IPS-20b (cell line): ENCODE data around the gene MRPS17.

Experiments used
- H3K27ac ChIP-seq: one replicate; pipeline ENCODE4 v1.5.1; 2013; ENCODE audit warnings: low read length
- H3K27me3 ChIP-seq: 2 replicates; pipeline ENCODE4 v1.6.1; 2013; ENCODE audit warnings: mild to moderate bottlenecking, low read length, inconsistent platforms; ENCODE audit not compliant: insufficient read depth
- H3K36me3 ChIP-seq: 2 replicates; pipeline ENCODE4 v1.6.1; 2013; ENCODE audit warnings: low read depth, mild to moderate bottlenecking, inconsistent platforms, low read length, moderate library complexity; ENCODE audit not compliant: insufficient read depth
- H3K4me1 ChIP-seq: 2 replicates; pipeline ENCODE4 v1.6.1; 2013; ENCODE audit warnings: mild to moderate bottlenecking, control low read depth, inconsistent platforms, low read length, moderate library complexity; ENCODE audit not compliant: insufficient read depth
- H3K4me3 ChIP-seq: 2 replicates; pipeline ENCODE4 v1.5.1; 2013; ENCODE audit warnings: mild to moderate bottlenecking, low read length, inconsistent platforms
- H3K9ac ChIP-seq: 2 replicates; pipeline ENCODE4 v1.6.1; 2013; ENCODE audit warnings: low read depth, mild to moderate bottlenecking, inconsistent platforms, low read length, moderate library complexity
- H3K9me3 ChIP-seq: 2 replicates; pipeline ENCODE4 v1.6.1; 2013; ENCODE audit warnings: mild to moderate bottlenecking, low read depth, low read length, inconsistent platforms; ENCODE audit not compliant: insufficient read depth

Gene MRPS17

DNA sequence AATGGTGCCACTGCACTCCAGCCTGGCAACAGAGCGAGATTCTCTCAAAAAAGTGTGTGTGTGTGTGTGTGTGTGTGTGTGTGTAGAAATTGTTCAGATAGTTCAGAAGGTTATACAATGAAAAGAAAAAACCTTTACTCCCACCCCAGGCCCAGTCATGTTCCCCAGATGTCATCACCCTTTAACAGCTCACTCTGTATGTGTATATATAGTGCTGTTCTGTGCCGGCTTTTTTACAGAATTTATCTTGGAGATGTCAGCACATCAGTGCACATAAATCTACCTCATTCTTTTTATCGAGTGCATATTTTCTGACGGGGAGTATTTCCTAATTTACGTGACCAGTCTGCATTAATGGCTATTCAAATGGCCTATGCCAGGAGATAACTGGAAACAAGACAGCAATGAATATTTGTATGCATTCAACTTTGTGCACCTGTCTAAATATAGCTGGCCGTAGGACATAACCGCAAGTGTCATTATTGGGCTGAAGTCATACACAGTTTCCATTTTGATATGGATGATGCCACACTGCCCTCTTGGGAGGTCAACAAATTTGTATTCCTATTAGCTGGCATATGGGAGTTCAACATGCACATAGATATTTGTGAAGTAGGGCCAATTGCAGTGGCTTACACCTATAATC, 24.4 kb downstream of the MRPS17 start:
- no peak overlapping the region for H3K27ac ChIP-seq
- no peaks in the 10 kb centered on the region for H3K27me3 ChIP-seq
- H3K4me1 ChIP-seq = no peaks in the 10 kb centered on the region; the same call in 1 of the 2 replicates
- no peaks in the 10 kb centered on the region for H3K9me3 ChIP-seq
- H3K36me3 ChIP-seq = peaks cover 32% of the 10 kb centered on the region
- H3K9ac ChIP-seq = no peak overlapping the region
- no peak overlapping the region for H3K4me3 ChIP-seq

GRCh38 chr7:55977831-55978230, 26.2 kb downstream of the MRPS17 start:
- Histone ChIP-seq H3K36me3 (peaks cover 44% of the 10 kb centered on the region), H3K4me3 (no peak overlapping the region), H3K9me3 (no peaks in the 10 kb centered on the region), H3K27ac (no peak overlapping the region), H3K9ac (no peak overlapping the region), H3K27me3 (no peaks in the 10 kb centered on the region), H3K4me1 (no peaks in the 10 kb centered on the region)

DNA sequence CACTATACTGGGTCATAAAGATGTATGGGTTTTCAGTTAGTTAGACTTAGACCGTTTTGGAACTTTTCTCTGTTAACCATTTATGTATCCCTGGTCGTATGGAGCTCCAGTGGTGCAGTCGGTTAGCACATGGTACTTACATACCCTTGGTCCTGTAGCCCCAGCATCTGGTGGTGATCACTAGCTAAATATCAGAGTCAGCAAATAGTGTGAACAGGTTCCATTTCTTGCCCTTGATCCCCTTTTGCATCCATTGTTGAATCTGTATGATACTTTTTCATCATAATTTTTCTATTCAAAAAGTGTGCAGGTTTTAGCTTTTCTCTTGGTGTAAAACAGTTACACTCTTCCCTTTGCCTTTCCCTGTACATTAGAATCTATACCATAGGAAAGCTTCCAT, 28.6 kb downstream of the MRPS17 start:
- H3K27ac ChIP-seq = no peak overlapping the region
- no peaks in the 10 kb centered on the region for H3K9me3 ChIP-seq
- no peaks in the 10 kb centered on the region for H3K4me1 ChIP-seq
- peaks cover 68% of the 10 kb centered on the region for H3K36me3 ChIP-seq
- no peak overlapping the region for H3K9ac ChIP-seq
- H3K4me3 ChIP-seq = no peak overlapping the region
- no peaks in the 10 kb centered on the region for H3K27me3 ChIP-seq

DNA sequence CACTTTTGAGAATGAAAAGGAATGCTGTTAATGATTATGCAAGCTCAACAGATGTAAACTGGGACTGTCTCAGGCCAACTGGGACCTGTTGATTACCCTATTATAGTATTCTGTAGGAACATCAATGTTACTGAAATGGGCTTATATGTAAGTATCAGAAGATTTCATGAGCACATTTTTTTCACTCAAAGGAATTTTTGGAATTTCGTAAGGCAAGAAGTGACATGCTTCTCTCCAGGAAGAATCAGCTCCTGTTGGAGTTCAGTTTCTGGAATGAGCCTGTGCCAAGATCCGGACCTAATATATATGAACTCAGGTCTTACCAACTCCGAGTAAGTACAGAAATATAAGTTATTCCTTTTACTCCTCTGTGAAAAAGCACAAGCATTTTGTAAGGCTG, 31.9 kb downstream of the MRPS17 start:
- H3K27ac ChIP-seq = no peak overlapping the region
- no peaks in the 10 kb centered on the region for H3K27me3 ChIP-seq
- peaks cover 75% of the 10 kb centered on the region for H3K36me3 ChIP-seq
- H3K4me1 ChIP-seq = no peaks in the 10 kb centered on the region
- no peak overlapping the region for H3K4me3 ChIP-seq
- H3K9me3 ChIP-seq = no peaks in the 10 kb centered on the region
- H3K9ac ChIP-seq = no peak overlapping the region

DNA sequence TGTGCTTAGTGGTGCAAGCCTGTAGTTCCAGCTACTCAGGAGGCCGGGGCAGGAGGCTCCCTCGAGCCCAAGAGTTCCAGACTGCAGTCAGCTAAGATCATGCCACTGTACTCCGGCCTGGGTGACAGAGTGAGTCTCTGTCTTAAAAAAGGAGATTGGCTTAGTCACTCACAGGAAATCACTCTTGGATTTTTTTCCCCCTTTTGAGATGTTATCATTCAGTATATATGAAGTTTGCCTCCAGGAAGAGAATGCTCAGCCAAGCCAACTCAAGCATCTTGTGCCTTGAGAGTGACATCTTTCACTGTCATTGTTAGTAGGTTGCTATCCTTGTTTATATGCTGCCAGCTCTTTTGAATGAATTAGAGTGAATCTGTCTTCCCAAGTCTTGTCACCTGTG, 40.7 kb downstream of the MRPS17 start:
- Histone ChIP-seq H3K27me3 (no peaks in the 10 kb centered on the region), H3K4me1 (no peaks in the 10 kb centered on the region), H3K27ac (no peak overlapping the region), H3K9ac (no peak overlapping the region), H3K4me3 (no peak overlapping the region), H3K36me3 (peaks cover 29% of the 10 kb centered on the region; the same call in 1 of the 2 replicates), H3K9me3 (no peaks in the 10 kb centered on the region)

DNA sequence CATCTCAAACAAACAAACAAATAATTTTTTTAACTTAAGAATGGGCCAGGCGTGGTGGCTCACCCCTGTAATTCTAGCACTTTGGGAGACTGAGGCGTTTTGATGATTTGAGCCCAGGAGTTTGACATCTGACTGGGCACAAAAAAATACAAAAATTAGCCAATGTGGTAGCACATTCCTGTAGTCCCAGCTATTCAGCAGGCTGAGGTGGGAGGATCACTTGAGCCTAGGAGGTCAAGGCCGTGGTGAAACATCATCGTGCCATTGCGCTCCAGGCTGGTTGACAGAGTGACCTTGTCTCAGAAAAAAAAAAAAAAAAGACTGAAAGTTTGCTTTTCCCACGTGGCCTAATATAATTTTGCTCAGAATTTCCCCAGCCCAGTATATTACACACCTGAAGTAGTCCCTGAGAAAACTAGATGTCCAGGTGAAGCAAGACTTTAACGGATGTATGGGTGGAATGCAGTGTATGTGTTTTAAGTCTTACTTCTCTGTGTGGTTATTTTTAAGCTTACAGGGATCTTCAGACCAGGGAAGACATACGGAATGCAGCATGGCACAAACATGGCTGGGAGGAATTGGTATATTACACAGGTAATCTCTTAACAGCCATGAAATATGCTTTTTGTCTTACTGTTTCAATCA, 45.3 kb downstream of the MRPS17 start:
- no peak overlapping the region for H3K9ac ChIP-seq
- H3K36me3 ChIP-seq = peaks cover 39% of the 10 kb centered on the region; the same call in 1 of the 2 replicates
- H3K4me3 ChIP-seq = no peak overlapping the region
- no peak overlapping the region for H3K27ac ChIP-seq
- no peaks in the 10 kb centered on the region for H3K9me3 ChIP-seq
- no peaks in the 10 kb centered on the region for H3K27me3 ChIP-seq
- H3K4me1 ChIP-seq = no peaks in the 10 kb centered on the region

DNA sequence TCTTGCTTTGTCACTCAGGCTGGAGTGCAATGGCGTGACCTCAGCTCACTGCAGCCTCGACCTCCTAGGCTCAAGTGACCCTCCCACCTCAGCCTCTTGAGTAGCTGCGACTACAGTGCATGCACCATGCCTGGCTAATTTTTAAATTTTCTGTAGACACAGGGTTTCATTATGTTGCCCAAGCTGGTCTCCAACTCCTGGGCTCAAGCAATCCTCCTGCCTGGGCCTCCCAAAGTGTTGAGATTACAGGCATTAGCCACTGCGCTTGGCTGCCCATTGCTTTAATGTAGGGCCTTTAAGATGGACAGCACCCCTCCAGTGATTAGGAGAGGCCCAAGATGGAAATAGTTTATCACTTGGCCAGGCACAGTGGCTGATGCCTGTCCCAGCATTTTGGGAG, 52.1 kb downstream of the MRPS17 start:
- Histone ChIP-seq H3K4me3 (no peak overlapping the region), H3K27ac (no peak overlapping the region), H3K27me3 (no peaks in the 10 kb centered on the region), H3K4me1 (no peaks in the 10 kb centered on the region), H3K9ac (no peak overlapping the region), H3K36me3 (peaks cover 7% of the 10 kb centered on the region; the same call in 1 of the 2 replicates), H3K9me3 (no peaks in the 10 kb centered on the region)
